MM.1S (cell line): Measurements from ENCODE around the gene AARS2.
"Not testable (repeated sequence)": the region's sequence is repeated elsewhere in the genome, so short reads cannot be mapped to it uniquely, and the experiment has no call there.

Experiments
- DNase-seq: peaks from one replicate; pipeline ENCODE4 v3.0.0-alpha.2; 2015
- H2AFZ ChIP-seq: fragments of 300-600 bp; sonication (generic); 2 replicates; pipeline ENCODE4 v1.6.0; 2016; ENCODE audit warnings: antibody characterized with exemption, low read length
- H3F3A ChIP-seq: fragments of 300-600 bp; sonication (generic); 2 replicates; pipeline ENCODE4 v1.6.1; 2016; ENCODE audit warnings: mild to moderate bottlenecking, antibody characterized with exemption, low read length, moderate library complexity, mixed read lengths; ENCODE audit not compliant: insufficient read depth
- H3K27ac ChIP-seq: fragments of 300-600 bp; sonication (generic); 2 replicates; pipeline ENCODE4 v1.5.1; 2016; ENCODE audit warnings: mild to moderate bottlenecking, low read length
- H3K27me3 ChIP-seq: fragments of 300-600 bp; sonication (generic); replicated peaks from 2 replicates; pipeline ENCODE4 v1.6.0; 2016; ENCODE audit warnings: low read length; ENCODE audit not compliant: insufficient read depth
- H3K36me3 ChIP-seq: fragments of 300-600 bp; sonication (generic); replicated peaks from 2 replicates; pipeline ENCODE4 v1.6.1; 2016; ENCODE audit warnings: mild to moderate bottlenecking, low read length, mixed read lengths; ENCODE audit not compliant: insufficient read depth
- H3K4me1 ChIP-seq: fragments of 300-600 bp; sonication (generic); 2 replicates; pipeline ENCODE4 v1.6.1; 2016; ENCODE audit warnings: low read length, mixed read lengths
- H3K4me2 ChIP-seq: fragments of 300-600 bp; sonication (generic); 2 replicates; pipeline ENCODE4 v1.6.0; 2016; ENCODE audit warnings: low read depth, low read length
- H3K4me3 ChIP-seq: fragments of 300-600 bp; sonication (generic); 2 replicates; pipeline ENCODE4 v1.5.1; 2016; ENCODE audit warnings: low read length, mixed read lengths
- H3K79me2 ChIP-seq: fragments of 300-600 bp; sonication (generic); 2 replicates; pipeline ENCODE4 v1.6.1; 2016; ENCODE audit warnings: mixed run types, low read length, mixed read lengths
- H3K9ac ChIP-seq: fragments of 300-600 bp; sonication (generic); 2 replicates; pipeline ENCODE4 v1.6.1; 2016; ENCODE audit warnings: low read length, mixed read lengths
- H3K9me2 ChIP-seq: fragments of 300-600 bp; sonication (generic); replicated peaks from 2 replicates; pipeline ENCODE4 v1.6.1; 2016; ENCODE audit warnings: mild to moderate bottlenecking, low read length, mixed read lengths; ENCODE audit not compliant: insufficient read depth
- H3K9me3 ChIP-seq: fragments of 300-600 bp; sonication (generic); replicated peaks from 2 replicates; pipeline ENCODE4 v1.6.1; 2016; ENCODE audit warnings: mild to moderate bottlenecking, low read length, mixed read lengths; ENCODE audit not compliant: insufficient read depth
- H4K20me1 ChIP-seq: fragments of 300-600 bp; sonication (generic); 2 replicates; pipeline ENCODE4 v1.6.1; 2016; ENCODE audit warnings: mild to moderate bottlenecking, low read length, moderate library complexity, mixed read lengths; ENCODE audit not compliant: insufficient read depth
- CTCF ChIP-seq: fragments of 300-600 bp; sonication (generic); IDR thresholded peaks from 2 replicates; pipeline ENCODE4 v1.5.1; 2016; ENCODE audit warnings: antibody characterized with exemption, low read length, mixed read lengths
- EZH2 ChIP-seq: fragments of 300-600 bp; sonication (generic); optimal IDR thresholded peaks from 2 replicates; pipeline ENCODE3; 2017; ENCODE audit warnings: low read depth, mild to moderate bottlenecking, antibody characterized with exemption, low read length, mixed read lengths
- EZH2phosphoT487 ChIP-seq: fragments of 300-600 bp; sonication (generic); IDR thresholded peaks from 2 replicates; pipeline ENCODE4 v1.6.1; 2018; ENCODE audit warnings: antibody characterized with exemption, low read length

Gene AARS2

DNA sequence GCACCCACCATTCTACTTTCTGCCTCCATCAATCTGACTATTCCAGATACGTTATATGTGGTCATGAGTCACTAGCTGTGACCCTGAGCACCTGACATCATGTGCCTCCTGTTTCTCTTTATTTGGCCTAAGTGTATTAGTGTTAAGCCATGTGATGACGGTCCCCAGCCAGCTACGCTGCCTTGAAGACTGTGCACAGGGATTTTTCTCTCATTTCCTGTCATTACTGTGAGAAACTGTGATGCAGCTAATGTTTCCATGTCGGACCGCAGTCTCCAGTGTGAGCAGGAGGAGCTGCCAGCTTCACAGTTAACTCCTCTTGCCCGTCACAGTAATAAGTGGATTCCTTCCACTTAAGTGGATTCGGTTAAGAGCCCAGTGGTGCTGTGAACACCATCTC is 19.4 kb upstream of the AARS2 start:
- H3K27ac ChIP-seq: no peak overlapping the region
- no peaks in the 10 kb centered on the region for H3K79me2 ChIP-seq
- peaks cover 4% of the 10 kb centered on the region; the same call in 1 of the 2 replicates for H3K4me1 ChIP-seq
- H3K27me3 ChIP-seq: 0 out of 2 replicates have a peak, but pooled peaks cover 8% of the 10 kb centered on the region
- H2AFZ ChIP-seq: no peak overlapping the region
- no peak overlapping the region for H3K4me3 ChIP-seq
- H3K9me2 ChIP-seq: no peaks in the 10 kb centered on the region
- H3K9ac ChIP-seq: no peak overlapping the region
- H3K4me2 ChIP-seq: no peak overlapping the region
- no peaks in the 10 kb centered on the region for H3F3A ChIP-seq
- H4K20me1 ChIP-seq: no peaks in the 10 kb centered on the region
- TF ChIP-seq EZH2 (no peak), EZH2phosphoT487 (no peak), CTCF (no peak)
- DNase-seq: no peak
- no peaks in the 10 kb centered on the region for H3K9me3 ChIP-seq
- H3K36me3 ChIP-seq: no peaks in the 10 kb centered on the region

- no peak overlapping the region for H3K4me2 ChIP-seq
- no peak overlapping the region for H3K9ac ChIP-seq
- no peaks in the 10 kb centered on the region for H3K79me2 ChIP-seq
- no peaks in the 10 kb centered on the region for H3F3A ChIP-seq
- TF ChIP-seq EZH2phosphoT487 (no peak), CTCF (no peak), EZH2 (no peak)
- DNase-seq: no peak
- no peaks in the 10 kb centered on the region for H4K20me1 ChIP-seq
- H3K4me1 ChIP-seq: no peaks in the 10 kb centered on the region
- 0 out of 2 replicates have a peak, but pooled peaks cover 8% of the 10 kb centered on the region for H3K27me3 ChIP-seq
- H3K36me3 ChIP-seq: no peaks in the 10 kb centered on the region
- H3K9me3 ChIP-seq: no peaks in the 10 kb centered on the region
- no peak overlapping the region for H3K4me3 ChIP-seq
- no peak overlapping the region for H2AFZ ChIP-seq
- H3K9me2 ChIP-seq: no peaks in the 10 kb centered on the region
- no peak overlapping the region for H3K27ac ChIP-seq
Measured at GRCh38 chr6:44329858-44330257, 16.7 kb upstream of the AARS2 start.

DNA sequence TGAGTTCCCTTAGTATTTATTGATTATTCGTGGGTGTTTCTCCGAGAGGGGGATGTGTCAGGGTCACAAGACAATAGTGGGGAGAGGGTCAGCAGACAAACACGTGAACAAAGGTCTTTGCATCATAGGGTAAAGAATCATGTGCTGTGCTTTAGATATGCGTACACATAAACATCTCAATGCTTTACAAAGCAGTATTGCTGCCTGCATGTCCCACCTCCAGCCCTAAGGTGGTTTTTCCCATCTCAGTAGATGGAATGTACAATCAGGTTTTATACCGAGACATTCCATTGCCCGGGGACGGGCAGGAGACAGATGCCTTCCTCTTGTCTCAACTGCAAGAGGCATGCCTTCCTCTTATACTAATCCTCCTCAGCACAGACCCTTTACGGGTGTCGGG is 15.1 kb upstream of the AARS2 start:
- not testable (repeated sequence) for H2AFZ ChIP-seq, H3K36me3 ChIP-seq, H3F3A ChIP-seq, H3K9me2 ChIP-seq, H3K9ac ChIP-seq, H3K4me2 ChIP-seq, H3K4me3 ChIP-seq, H3K79me2 ChIP-seq, H3K4me1 ChIP-seq, H4K20me1 ChIP-seq, DNase-seq, H3K9me3 ChIP-seq, H3K27me3 ChIP-seq, H3K27ac ChIP-seq

DNA sequence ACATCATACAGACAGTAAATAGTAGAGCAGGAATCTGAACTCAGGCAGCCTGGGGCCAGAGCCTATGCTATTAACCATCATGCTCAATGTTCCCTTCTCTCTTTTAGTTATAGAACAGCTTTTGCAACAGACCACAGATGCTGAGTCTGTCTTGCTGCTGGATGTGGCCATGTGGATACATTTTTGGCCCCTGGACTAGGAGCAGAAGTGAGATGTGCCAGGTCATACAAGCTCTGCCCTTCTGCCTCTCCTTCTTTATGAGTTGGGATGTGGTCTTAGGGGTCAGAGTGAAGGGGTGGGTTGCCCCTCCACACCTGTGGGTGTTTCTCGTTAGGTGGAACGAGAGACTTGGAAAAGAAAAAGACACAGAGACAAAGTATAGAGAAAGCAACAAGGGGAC is 14.6 kb upstream of the AARS2 start:
- Histone ChIP-seq H3K9me3 (no peaks in the 10 kb centered on the region), H2AFZ (no peak overlapping the region), H4K20me1 (no peaks in the 10 kb centered on the region), H3K4me1 (no peaks in the 10 kb centered on the region), H3K79me2 (no peaks in the 10 kb centered on the region), H3K4me3 (no peak overlapping the region), H3K36me3 (no peaks in the 10 kb centered on the region), H3K9me2 (no peaks in the 10 kb centered on the region), H3K4me2 (no peak overlapping the region), H3K9ac (no peak overlapping the region), H3K27me3 (0 out of 2 replicates have a peak, but pooled peaks cover 8% of the 10 kb centered on the region), H3F3A (no peaks in the 10 kb centered on the region), H3K27ac (no peak overlapping the region)
- DNase-seq: no peak
- TF ChIP-seq CTCF (no peak), EZH2phosphoT487 (no peak), EZH2 (no peak)
